Kasumi-1 (cell line): ENCODE measurements around the gene GPR149.
A peak's percentile ranks its signal among the peaks of the same experiment; 100 is the strongest.
"Not testable (repeated sequence)": the region's sequence is repeated elsewhere in the genome, so short reads cannot be mapped to it uniquely, and the experiment has no call there.

Source experiments
- DNase-seq, 2 experiments: peaks; one replicate each; lab custom pipeline; 2025; lab: John Stamatoyannopoulos, UW

The GPR149 gene

GRCh38 chr3:154430014-154430413 lies at the start of gene GPR149:
TSS of gene GPR149 (minus strand) at chr3:154430190. CDS start at chr3:154429615, 575 bp downstream.
- no peak for DNase-seq

GRCh38 chr3:154473769-154474168 lies 43.8 kb upstream of the GPR149 start:
- no peak for DNase-seq

- DNase-seq: peak in 1 of 2 experiments; percentile 18
Observed at GRCh38 chr3:154469585-154469984, 39.6 kb upstream of the GPR149 start.

GRCh38 chr3:154464440-154465190 lies 34.6 kb upstream of the GPR149 start:
- DNase-seq: no peak

GRCh38 chr3:154458560-154458959 lies 28.6 kb upstream of the GPR149 start:
- no peak for DNase-seq

- DNase-seq: not testable (repeated sequence)
Observed at GRCh38 chr3:154439081-154439480, 9.1 kb upstream of the GPR149 start.

- no peak for DNase-seq
Observed at GRCh38 chr3:154431043-154431442, 1.1 kb upstream of the GPR149 start.

GRCh38 chr3:154428286-154429206 lies 1.4 kb downstream of the GPR149 start:
- no peak for DNase-seq

- no peak for DNase-seq
Observed at GRCh38 chr3:154427685-154428285, 2.2 kb downstream of the GPR149 start.

- DNase-seq: no peak
Observed at GRCh38 chr3:154422694-154423093, 7.3 kb downstream of the GPR149 start.

GRCh38 chr3:154421083-154421482 lies 8.9 kb downstream of the GPR149 start:
- DNase-seq: peak; percentile 21 to 35

- DNase-seq: no peak
Observed at GRCh38 chr3:154398084-154398967, 31.7 kb downstream of the GPR149 start.

- no peak for DNase-seq
Observed at GRCh38 chr3:154389861-154390260, 40.1 kb downstream of the GPR149 start.

- no peak for DNase-seq
Observed at GRCh38 chr3:154384479-154384878, 45.5 kb downstream of the GPR149 start.

- DNase-seq: no peak
Observed at GRCh38 chr3:154378311-154378710, 51.7 kb downstream of the GPR149 start.

GRCh38 chr3:154367221-154367620 lies 62.8 kb downstream of the GPR149 start:
- DNase-seq: no peak

GRCh38 chr3:154364849-154365248 lies 65.1 kb downstream of the GPR149 start:
- no peak for DNase-seq

GRCh38 chr3:154361099-154361498 lies 68.9 kb downstream of the GPR149 start:
- DNase-seq: no peak

- no peak for DNase-seq
Observed at GRCh38 chr3:154356009-154356408, 74.0 kb downstream of the GPR149 start.

GRCh38 chr3:154349223-154349622 lies 80.8 kb downstream of the GPR149 start:
- DNase-seq: no peak

- no peak for DNase-seq
Observed at GRCh38 chr3:154345422-154346122, 84.4 kb downstream of the GPR149 start.
